GM18861 (cell line): ENCODE measurements around the gene SLC35F6.
A peak's percentile ranks its signal among the peaks of the same experiment; 100 is the strongest.
"Not testable (repeated sequence)": the region's sequence is repeated elsewhere in the genome, so short reads cannot be mapped to it uniquely, and the experiment has no call there.

Experiments
- ATAC-seq: cut with Tn5 transposase; IDR thresholded peaks from one replicate; pipeline ENCODE4 v1.9.1; 2021; ENCODE audit not compliant: unreplicated experiment

SLC35F6 gene

GRCh38 chr2:26754972-26755670 is 9.0 kb upstream of the SLC35F6 start:
- no peak for ATAC-seq

- ATAC-seq: no peak
Measured at GRCh38 chr2:26756337-26756736, 7.7 kb upstream of the SLC35F6 start.

GRCh38 chr2:26757873-26758789 is 6.0 kb upstream of the SLC35F6 start:
- ATAC-seq: peak; percentile 58

GRCh38 chr2:26758790-26759321 is 5.2 kb upstream of the SLC35F6 start:
- ATAC-seq: no peak

- no peak for ATAC-seq
Measured at GRCh38 chr2:26759845-26760244, 4.2 kb upstream of the SLC35F6 start.

- ATAC-seq: not testable (repeated sequence)
Measured at GRCh38 chr2:26760991-26761390, 3.1 kb upstream of the SLC35F6 start.

- no peak for ATAC-seq
Measured at GRCh38 chr2:26763019-26763418, 1.1 kb upstream of the SLC35F6 start.

GRCh38 chr2:26764906-26765305 is 822 bp downstream of the SLC35F6 start:
- no peak for ATAC-seq

GRCh38 chr2:26765475-26766200 is 1.6 kb downstream of the SLC35F6 start:
- no peak for ATAC-seq

GRCh38 chr2:26767129-26767528 is 3.0 kb downstream of the SLC35F6 start:
- ATAC-seq: no peak

GRCh38 chr2:26767894-26768487 is 3.9 kb downstream of the SLC35F6 start:
- ATAC-seq: no peak

- no peak for ATAC-seq
Measured at GRCh38 chr2:26768759-26769088, 4.6 kb downstream of the SLC35F6 start.

GRCh38 chr2:26769089-26769761 is 5.1 kb downstream of the SLC35F6 start:
- ATAC-seq: no peak

- no peak for ATAC-seq
Measured at GRCh38 chr2:26770986-26771586, 7.0 kb downstream of the SLC35F6 start.

- ATAC-seq: no peak
Measured at GRCh38 chr2:26772064-26773001, 8.2 kb downstream of the SLC35F6 start.

- no peak for ATAC-seq
Measured at GRCh38 chr2:26776195-26776800, 12.2 kb downstream of the SLC35F6 start.

- no peak for ATAC-seq
Measured at GRCh38 chr2:26778098-26778497, 14.0 kb downstream of the SLC35F6 start.

GRCh38 chr2:26778507-26778906 is 14.4 kb downstream of the SLC35F6 start:
- no peak for ATAC-seq
